ENCODE data around the gene PCIF1.
A peak's percentile ranks its signal among the peaks of the same experiment; 100 is the strongest.

The PCIF1 gene

GRCh38 chr20:45904583-45905504 is 29.6 kb upstream of the PCIF1 start:
- no peak for DNase-seq (ENCODE audit: low read depth)

- DNase-seq (ENCODE audit: low read depth) = peak; percentile 65
Measured at GRCh38 chr20:45905505-45906079, 28.9 kb upstream of the PCIF1 start.

- DNase-seq (ENCODE audit: low read depth) = no peak
Measured at GRCh38 chr20:45907219-45907948, 27.1 kb upstream of the PCIF1 start.

GRCh38 chr20:45908084-45908483 is 26.4 kb upstream of the PCIF1 start:
- no peak for DNase-seq (ENCODE audit: low read depth)

GRCh38 chr20:45909336-45909808 is 25.1 kb upstream of the PCIF1 start:
- DNase-seq (ENCODE audit: low read depth) = no peak

GRCh38 chr20:45909817-45910669 is 24.4 kb upstream of the PCIF1 start:
- no peak for DNase-seq (ENCODE audit: low read depth)

- DNase-seq (ENCODE audit: low read depth) = peak; percentile 97
Measured at GRCh38 chr20:45910670-45911485, 23.6 kb upstream of the PCIF1 start.

GRCh38 chr20:45911486-45912343 is 22.8 kb upstream of the PCIF1 start, which contains the start of gene PLTP:
Gene PLTP, minus strand, starts transcription at chr20:45912155. Its CDS starts 703 bp downstream, at chr20:45911452.
- no peak for DNase-seq (ENCODE audit: low read depth)

GRCh38 chr20:45912344-45912682 is 22.2 kb upstream of the PCIF1 start:
- no peak for DNase-seq (ENCODE audit: low read depth)

- DNase-seq (ENCODE audit: low read depth) = no peak
Measured at GRCh38 chr20:45913116-45913515, 21.4 kb upstream of the PCIF1 start.

- DNase-seq (ENCODE audit: low read depth) = no peak
Measured at GRCh38 chr20:45917790-45918141, 16.7 kb upstream of the PCIF1 start.

GRCh38 chr20:45918182-45918737 is 16.2 kb upstream of the PCIF1 start:
- DNase-seq (ENCODE audit: low read depth) = no peak

- no peak for DNase-seq (ENCODE audit: low read depth)
Measured at GRCh38 chr20:45918779-45919537, 15.5 kb upstream of the PCIF1 start.

- DNase-seq (ENCODE audit: low read depth) = no peak
Measured at GRCh38 chr20:45919542-45920399, 14.7 kb upstream of the PCIF1 start.

- DNase-seq (ENCODE audit: low read depth) = no peak
Measured at GRCh38 chr20:45920462-45921336, 13.8 kb upstream of the PCIF1 start.

- DNase-seq (ENCODE audit: low read depth) = no peak
Measured at GRCh38 chr20:45921337-45922189, 12.9 kb upstream of the PCIF1 start.
